IPS-18c (cell line): Measurements from ENCODE around the gene RNF212.

Experiments
- H3K4me3 ChIP-seq: 2 replicates; pipeline ENCODE4 v1.7.0; 2013; ENCODE audit warnings: low read depth, mild to moderate bottlenecking, low read length, moderate library complexity; ENCODE audit not compliant: insufficient read depth
- H3K9me3 ChIP-seq: one replicate; pipeline ENCODE4 v1.6.1; 2013; ENCODE audit warnings: mild to moderate bottlenecking, low read length, moderate library complexity; ENCODE audit not compliant: control insufficient read depth, insufficient read depth

The RNF212 gene

GRCh38 chr4:1080961-1081688 lies 32.2 kb downstream of the RNF212 start:
- Histone ChIP-seq H3K4me3 (no peak overlapping the region), H3K9me3 (peaks cover 4% of the 10 kb centered on the region)

- no peak overlapping the region for H3K4me3 ChIP-seq
These were observed 32.9 kb downstream of the RNF212 start for GRCh38 chr4:1080432-1080831.

GRCh38 chr4:1079711-1080265 lies 33.6 kb downstream of the RNF212 start:
- Histone ChIP-seq H3K4me3 (no peak overlapping the region), H3K9me3 (peaks cover 4% of the 10 kb centered on the region)

More at GRCh38 chr4:1080432-1080831, 32.9 kb downstream of the RNF212 start:
- H3K9me3 ChIP-seq = peaks cover 4% of the 10 kb centered on the region

- peaks cover 4% of the 10 kb centered on the region for H3K9me3 ChIP-seq
- no peak overlapping the region; the same call in 1 of the 2 replicates for H3K4me3 ChIP-seq
These were observed 34.9 kb downstream of the RNF212 start for GRCh38 chr4:1078490-1078889.

GRCh38 chr4:1077711-1078477 lies 35.5 kb downstream of the RNF212 start:
- Histone ChIP-seq H3K9me3 (peaks cover 4% of the 10 kb centered on the region), H3K4me3 (no peak overlapping the region; the same call in 1 of the 2 replicates)

- Histone ChIP-seq H3K9me3 (peaks cover 3% of the 10 kb centered on the region), H3K4me3 (no peak overlapping the region)
These were observed 37.3 kb downstream of the RNF212 start for GRCh38 chr4:1075809-1076699.

- Histone ChIP-seq H3K9me3 (no peaks in the 10 kb centered on the region), H3K4me3 (no peak overlapping the region)
These were observed 38.1 kb downstream of the RNF212 start for GRCh38 chr4:1075225-1075624.

- H3K9me3 ChIP-seq = no peaks in the 10 kb centered on the region
- H3K4me3 ChIP-seq = no peak overlapping the region
These were observed 39.3 kb downstream of the RNF212 start for GRCh38 chr4:1074077-1074476.

- Histone ChIP-seq H3K4me3 (no peak overlapping the region), H3K9me3 (no peaks in the 10 kb centered on the region)
These were observed 40.4 kb downstream of the RNF212 start for GRCh38 chr4:1072830-1073446.

- H3K9me3 ChIP-seq = no peaks in the 10 kb centered on the region
- no peak overlapping the region for H3K4me3 ChIP-seq
These were observed 44.0 kb downstream of the RNF212 start for GRCh38 chr4:1069394-1069793.

- H3K4me3 ChIP-seq = no peak overlapping the region
- no peaks in the 10 kb centered on the region for H3K9me3 ChIP-seq
These were observed 47.6 kb downstream of the RNF212 start for GRCh38 chr4:1065732-1066131.

GRCh38 chr4:1062419-1062818 lies 50.9 kb downstream of the RNF212 start:
- Histone ChIP-seq H3K9me3 (no peaks in the 10 kb centered on the region), H3K4me3 (no peak overlapping the region)

GRCh38 chr4:1061760-1062159 lies 51.6 kb downstream of the RNF212 start:
- no peak overlapping the region for H3K4me3 ChIP-seq
- no peaks in the 10 kb centered on the region for H3K9me3 ChIP-seq

- H3K4me3 ChIP-seq = no peak overlapping the region
- no peaks in the 10 kb centered on the region for H3K9me3 ChIP-seq
These were observed 52.2 kb downstream of the RNF212 start for GRCh38 chr4:1061056-1061700.

- H3K4me3 ChIP-seq = no peak overlapping the region
These were observed 52.7 kb downstream of the RNF212 start for GRCh38 chr4:1060621-1061020.

GRCh38 chr4:1060121-1060520 lies 53.2 kb downstream of the RNF212 start:
- Histone ChIP-seq H3K9me3 (no peaks in the 10 kb centered on the region), H3K4me3 (no peak overlapping the region)

More at GRCh38 chr4:1060621-1061020, 52.7 kb downstream of the RNF212 start:
- no peaks in the 10 kb centered on the region for H3K9me3 ChIP-seq
